Measurements from ENCODE around the gene ANKRD50.

Gene ANKRD50

GRCh38 chr4:124637321-124637720, 75.2 kb downstream of the ANKRD50 start:
- DNase-seq (ENCODE audit: low read depth, low spot score), result no peak

GRCh38 chr4:124636788-124637187, 75.7 kb downstream of the ANKRD50 start:
- DNase-seq (ENCODE audit: low read depth, low spot score), result no peak

GRCh38 chr4:124635331-124635730, 77.2 kb downstream of the ANKRD50 start:
- no peak for DNase-seq (ENCODE audit: low read depth, low spot score)

- DNase-seq (ENCODE audit: low read depth, low spot score), result no peak
Observed at GRCh38 chr4:124633285-124633941, 79.1 kb downstream of the ANKRD50 start.

- DNase-seq (ENCODE audit: low read depth, low spot score), result no peak
Observed at GRCh38 chr4:124632439-124632838, 80.1 kb downstream of the ANKRD50 start.

- no peak for DNase-seq (ENCODE audit: low read depth, low spot score)
Observed at GRCh38 chr4:124631760-124632159, 80.8 kb downstream of the ANKRD50 start.

GRCh38 chr4:124629681-124630080, 82.9 kb downstream of the ANKRD50 start:
- no peak for DNase-seq (ENCODE audit: low read depth, low spot score)

Measured in activated CD4-positive, CD25-positive, alpha-beta regulatory T cell treated with anti-CD3 and anti-CD28 coated beads, Interleukin-2, amount 50 U/mL, for 16 hours (primary cell).